Activated CD4-positive, alpha-beta T cell treated with anti-CD3 and anti-CD28 coated beads, Interleukin-2, amount 10 ng/mL, durations not matched to agents 7 days and 5 days (primary cell): ENCODE measurements around the gene WDR1. TPM values are rescaled to one million over a fixed set of nuclear protein-coding genes. Genes with fewer than 3 reads are reported as not detected.

Experiments used
- CTCF ChIA-PET: fragments of 350-600 bp; sonication (Branson Sonifier 250); formaldehyde crosslinking; loops from one replicate; lab custom pipeline; 2021; ENCODE audit warnings: antibody characterized with exemption; lab: Charles Lee
- POLR2A ChIA-PET: fragments of 350-600 bp; sonication (Branson Sonifier 250); formaldehyde crosslinking; loops from one replicate; lab custom pipeline; 2021; ENCODE audit warnings: antibody characterized with exemption; lab: Charles Lee
- DNase-seq: peaks from one replicate; pipeline ENCODE4 v3.0.0-alpha.2; 2020
- H3K27ac Mint-ChIP-seq: one replicate; pipeline ENCODE4 v1.8.0; 2021; ENCODE audit warnings: mild to moderate bottlenecking, moderate library complexity, mixed read lengths
- H3K27me3 Mint-ChIP-seq: one replicate; pipeline ENCODE4 v1.8.0; 2021; ENCODE audit warnings: mixed read lengths
- H3K36me3 Mint-ChIP-seq: one replicate; pipeline ENCODE4 v1.8.0; 2021; ENCODE audit warnings: low read depth, mixed read lengths
- H3K4me1 Mint-ChIP-seq: one replicate; pipeline ENCODE4 v1.8.0; 2021; ENCODE audit warnings: mixed read lengths
- H3K4me3 Mint-ChIP-seq: one replicate; pipeline ENCODE4 v1.8.0; 2021; ENCODE audit warnings: mild to moderate bottlenecking, moderate library complexity, mixed read lengths
- H3K9me3 Mint-ChIP-seq: one replicate; pipeline ENCODE4 v1.8.0; 2021; ENCODE audit warnings: mixed read lengths
- total RNA-seq, 2 experiments: library from RNA; stranded (reverse); gene quantifications; one replicate each; pipeline ENCODE4 v1.2.3, GENCODE V29; 2021

The WDR1 gene
- total RNA-seq, 2 experiments from 2014 or later = 452 to 454 TPM

GRCh38 chr4:10101671-10102473 is 14.7 kb downstream of the WDR1 start:
- Mint-ChIP-seq H3K9me3 (no peaks in the 10 kb centered on the region), H3K36me3 (peaks cover 85% of the 10 kb centered on the region), H3K4me1 (peaks cover 98% of the 10 kb centered on the region), H3K4me3 (no peak overlapping the region), H3K27ac (peak overlapping the region; percentile 81), H3K27me3 (no peaks in the 10 kb centered on the region)
- CTCF ChIA-PET = interaction anchor here (0.8 to 4.8 kb wide), 3 partner anchors 10 to 70 kb away, joined by 3 to 13 read pairs (median 4); no protein-coding TSS in a partner anchor
- no peak for DNase-seq
- POLR2A ChIA-PET = no interaction called here

- Mint-ChIP-seq H3K27ac (peak overlapping the region; percentile 93), H3K4me1 (peaks cover 99% of the 10 kb centered on the region), H3K27me3 (no peaks in the 10 kb centered on the region), H3K9me3 (no peaks in the 10 kb centered on the region), H3K4me3 (peak overlapping the region; percentile 5), H3K36me3 (peaks cover 85% of the 10 kb centered on the region)
- DNase-seq = no peak
- POLR2A ChIA-PET = interaction anchor here (1.0 kb wide), 1 partner anchor 15 kb away, joined by 3 read pairs; no protein-coding TSS in a partner anchor
- CTCF ChIA-PET = interaction anchor here (1.5 to 1.6 kb wide), 2 partner anchors 11 to 19 kb away, joined by 4 read pairs; no protein-coding TSS in a partner anchor
These were observed 15.8 kb downstream of the WDR1 start for GRCh38 chr4:10100734-10101216.

DNA sequence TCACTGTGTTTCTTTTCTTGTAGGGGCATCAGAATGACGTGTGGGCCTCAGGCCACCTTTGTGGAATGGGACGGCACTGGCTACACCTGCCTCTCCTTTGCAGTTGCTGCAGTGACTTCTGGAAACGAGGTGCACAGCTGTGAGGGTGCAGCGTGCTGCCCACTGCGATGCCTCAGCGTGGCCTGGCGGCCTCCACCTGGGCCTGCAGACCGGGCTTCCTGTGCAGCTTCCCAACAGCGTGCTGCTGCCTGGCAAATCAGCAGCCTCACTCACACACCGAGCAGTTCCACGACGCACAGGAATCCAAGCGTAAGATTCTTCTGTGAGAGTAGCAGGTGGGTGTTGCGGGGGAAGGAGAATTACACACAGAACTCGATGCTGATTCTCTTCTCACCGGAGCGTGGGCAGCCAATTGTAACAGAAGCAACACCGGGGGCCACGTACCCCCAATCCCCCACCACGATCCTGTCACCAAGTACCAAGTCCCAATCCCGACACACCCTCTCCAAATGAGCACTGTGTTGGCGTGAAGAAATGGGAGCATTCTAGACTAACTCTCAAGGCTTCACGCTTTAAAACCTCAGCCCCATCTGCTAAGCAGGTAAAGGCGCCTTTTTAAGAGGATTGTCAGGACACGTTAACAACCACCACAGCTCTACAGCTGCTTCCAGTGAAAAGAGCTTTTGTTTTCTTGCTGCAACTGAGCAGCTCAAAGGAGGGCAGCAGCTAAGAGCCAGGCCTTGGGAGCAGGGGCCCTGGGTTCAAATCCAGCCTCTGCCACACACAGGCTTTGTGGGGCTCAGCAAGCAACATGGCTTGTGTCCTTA is 16.9 kb downstream of the WDR1 start:
- H3K27ac Mint-ChIP-seq = peak overlapping the region; percentile 93
- H3K36me3 Mint-ChIP-seq = peaks cover 84% of the 10 kb centered on the region
- POLR2A ChIA-PET = interaction anchor here (1.0 kb wide), 1 partner anchor 14 kb away, joined by 3 read pairs; no protein-coding TSS in a partner anchor
- DNase-seq = peak; percentile 38
- no peaks in the 10 kb centered on the region for H3K27me3 Mint-ChIP-seq
- H3K9me3 Mint-ChIP-seq = no peaks in the 10 kb centered on the region
- peaks cover 99% of the 10 kb centered on the region for H3K4me1 Mint-ChIP-seq
- peak overlapping the region; percentile 5 for H3K4me3 Mint-ChIP-seq
- CTCF ChIA-PET = interaction anchor here (0.9 to 1.5 kb wide), 4 partner anchors 14 to 20 kb away, joined by 3 to 4 read pairs (median 3); no protein-coding TSS in a partner anchor

DNA sequence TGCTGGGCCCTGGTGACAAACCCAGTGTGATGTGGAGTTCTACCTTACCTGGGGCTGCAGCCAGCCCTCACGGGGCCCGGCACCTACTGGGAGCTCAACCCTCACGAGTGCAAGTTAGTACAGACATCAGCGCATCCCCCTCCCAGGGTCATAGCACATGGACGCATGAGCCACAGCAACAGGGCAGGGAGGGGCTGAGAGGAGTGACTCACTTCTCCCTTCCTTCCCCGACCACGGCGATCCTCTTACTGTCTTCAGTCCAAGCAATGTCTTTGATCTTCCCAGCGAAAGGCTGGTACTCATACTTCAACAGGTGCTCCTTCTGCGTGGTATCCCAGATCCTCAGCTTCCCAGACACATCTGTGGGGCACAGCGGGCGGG is 17.8 kb downstream of the WDR1 start:
- Mint-ChIP-seq H3K4me1 (peaks cover 99% of the 10 kb centered on the region), H3K4me3 (no peak overlapping the region), H3K27ac (peak overlapping the region; percentile 93), H3K9me3 (no peaks in the 10 kb centered on the region), H3K36me3 (peaks cover 82% of the 10 kb centered on the region), H3K27me3 (no peaks in the 10 kb centered on the region)
- ChIA-PET POLR2A (no interaction called here), CTCF (interaction anchor here (1.2 kb wide), 1 partner anchor 13 kb away, joined by 3 read pairs; no protein-coding TSS in a partner anchor)
- DNase-seq = no peak

DNA sequence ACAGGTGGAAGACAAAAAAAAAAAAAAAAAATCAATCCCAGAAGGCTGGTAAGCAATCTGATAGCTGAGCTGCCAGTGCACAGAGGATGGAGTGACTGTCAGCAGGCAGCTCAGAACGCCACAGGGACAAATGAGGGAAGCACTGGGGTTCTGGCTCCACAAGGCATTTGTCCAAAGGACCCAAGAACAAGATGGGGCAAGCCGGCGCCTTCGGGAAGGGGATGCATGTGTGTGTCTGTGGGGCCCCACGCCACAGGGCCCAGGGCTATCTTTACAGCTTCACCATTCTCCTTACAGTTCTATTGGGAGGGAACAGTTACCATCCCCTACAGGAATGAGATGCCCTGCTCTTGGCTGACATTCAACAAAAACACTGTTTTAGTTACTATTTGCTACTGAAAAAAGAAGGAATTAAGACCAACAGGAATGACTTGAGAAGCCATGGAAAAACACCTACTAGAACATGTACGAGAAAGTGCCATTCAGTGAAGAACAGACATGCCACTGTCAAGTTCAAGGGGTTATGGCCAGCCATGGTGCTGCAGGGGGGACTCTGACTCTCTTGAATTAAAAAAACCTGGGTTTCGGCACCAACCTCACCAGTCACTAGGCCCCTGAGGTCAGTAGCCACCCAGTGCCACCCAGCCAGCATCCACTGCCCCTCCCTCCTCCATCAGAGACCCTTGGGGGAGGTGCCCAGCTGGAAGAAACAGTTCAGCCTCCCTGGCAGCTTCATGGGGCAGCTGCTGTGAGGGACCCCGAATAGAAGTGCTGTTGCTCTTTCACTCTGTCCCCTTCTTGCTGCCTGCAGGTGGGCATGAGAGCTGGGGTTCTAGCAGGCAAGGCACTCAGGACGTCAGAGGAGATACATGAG is 18.5 kb downstream of the WDR1 start:
- CTCF ChIA-PET = no interaction called here
- H3K36me3 Mint-ChIP-seq = peaks cover 86% of the 10 kb centered on the region

GRCh38 chr4:10096978-10097335 is 19.6 kb downstream of the WDR1 start:
- no peak for DNase-seq
- peak overlapping the region; percentile 33 for H3K4me3 Mint-ChIP-seq
- POLR2A ChIA-PET = no interaction called here
- no peaks in the 10 kb centered on the region for H3K27me3 Mint-ChIP-seq
- peaks cover 86% of the 10 kb centered on the region for H3K36me3 Mint-ChIP-seq
- H3K4me1 Mint-ChIP-seq = peaks cover 99% of the 10 kb centered on the region
- no peaks in the 10 kb centered on the region for H3K9me3 Mint-ChIP-seq
- H3K27ac Mint-ChIP-seq = peak overlapping the region; percentile 93
- CTCF ChIA-PET = interaction anchor here (1.1 to 2.5 kb wide), 7 partner anchors 8 to 71 kb away, joined by 3 to 7 read pairs (median 4); no protein-coding TSS in a partner anchor

More for the DNA sequence above, 18.5 kb downstream of the WDR1 start:
- Mint-ChIP-seq H3K27ac (peak overlapping the region; percentile 93), H3K4me3 (no peak overlapping the region), H3K27me3 (no peaks in the 10 kb centered on the region), H3K4me1 (peaks cover 100% of the 10 kb centered on the region), H3K9me3 (no peaks in the 10 kb centered on the region)
- DNase-seq = no peak
- POLR2A ChIA-PET = no interaction called here

DNA sequence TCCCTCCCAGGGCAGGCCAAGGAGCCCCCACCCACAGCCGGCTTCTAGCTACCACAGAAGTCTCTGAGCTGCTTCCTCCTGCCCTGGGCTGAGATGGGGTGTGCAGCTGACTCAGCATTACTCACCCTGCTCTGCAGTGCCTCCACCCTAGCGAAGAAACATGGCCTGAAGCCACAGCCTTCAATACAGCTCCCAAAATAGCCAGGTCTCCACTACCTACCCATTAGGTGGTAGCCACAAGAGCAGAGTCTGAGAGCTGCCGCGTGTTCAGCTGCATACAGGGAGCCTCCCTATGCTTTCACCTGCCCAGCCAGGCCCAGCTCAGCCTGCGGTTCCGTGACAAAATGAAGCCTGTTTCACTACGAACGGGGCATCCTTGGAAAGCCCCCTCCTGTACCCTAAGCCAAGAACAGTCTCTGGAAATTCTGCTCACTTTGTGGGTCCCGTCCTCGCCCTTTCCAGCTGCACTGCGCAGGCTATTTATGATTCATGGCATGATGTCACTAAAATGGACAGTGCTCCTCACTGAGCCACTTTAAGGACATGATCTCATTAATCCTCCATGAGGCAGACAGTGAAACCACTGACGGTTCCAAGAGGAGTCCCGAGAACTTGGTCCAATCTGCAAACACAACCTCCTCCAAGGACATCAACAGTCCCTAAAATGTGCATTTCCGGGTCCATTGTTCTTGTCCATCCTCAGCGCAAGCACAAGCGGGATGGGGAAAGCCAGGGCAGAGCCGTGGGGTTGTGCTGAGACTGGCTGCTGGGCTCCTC is 20.2 kb downstream of the WDR1 start:
- peak overlapping the region; percentile 33 for H3K4me3 Mint-ChIP-seq
- H3K27me3 Mint-ChIP-seq = no peaks in the 10 kb centered on the region
- CTCF ChIA-PET = interaction anchor here (0.6 to 2.5 kb wide), 10 partner anchors 9 to 166 kb away, joined by 3 to 7 read pairs (median 4); no protein-coding TSS in a partner anchor
- H3K4me1 Mint-ChIP-seq = peaks cover 97% of the 10 kb centered on the region
- peak overlapping the region; percentile 93 for H3K27ac Mint-ChIP-seq
- POLR2A ChIA-PET = interaction anchor here (0.9 to 1.5 kb wide), 2 partner anchors 12 to 21 kb away, joined by 4 to 11 read pairs; partner anchors contain the start of gene WDR1
- peak; percentile 84 for DNase-seq
- H3K36me3 Mint-ChIP-seq = peaks cover 83% of the 10 kb centered on the region
- H3K9me3 Mint-ChIP-seq = no peaks in the 10 kb centered on the region

DNA sequence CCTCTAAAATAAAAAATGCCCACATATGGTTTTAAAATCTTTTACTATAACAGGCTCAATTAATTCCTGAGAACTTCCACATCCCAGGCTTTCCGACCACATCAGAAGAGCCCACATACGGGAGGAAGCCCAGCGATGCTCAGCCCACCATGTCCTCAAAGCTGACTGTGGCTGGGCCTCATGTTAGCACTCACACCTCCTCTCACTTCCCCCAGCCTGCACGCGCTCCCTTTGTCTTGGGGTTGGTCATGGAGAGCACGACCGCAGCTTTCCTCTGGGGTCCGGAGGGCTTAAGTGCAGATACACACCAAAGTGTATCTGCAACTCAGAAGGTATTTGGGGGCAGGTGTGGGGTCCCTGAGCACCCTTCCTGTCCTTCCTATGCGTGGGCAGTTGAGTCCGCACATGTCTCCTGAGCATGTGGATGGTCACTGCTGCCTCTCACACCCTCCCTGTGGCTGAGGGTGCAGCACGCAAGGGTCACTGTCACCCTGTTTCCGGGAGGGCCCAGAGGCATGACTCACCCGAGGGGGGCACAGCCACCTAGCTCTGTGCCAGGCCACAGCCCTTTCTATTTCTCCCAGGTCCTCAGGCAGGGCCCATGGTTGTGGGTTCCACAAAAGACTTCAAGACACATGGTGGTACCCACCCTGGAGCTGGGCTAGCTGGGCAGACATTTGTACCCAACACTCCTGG is 21.2 kb downstream of the WDR1 start:
- peak overlapping the region; percentile 93 for H3K27ac Mint-ChIP-seq
- H3K27me3 Mint-ChIP-seq = no peaks in the 10 kb centered on the region
- no peaks in the 10 kb centered on the region for H3K9me3 Mint-ChIP-seq
- ChIA-PET CTCF (interaction anchor here (0.6 to 2.5 kb wide), 9 partner anchors 8 to 165 kb away, joined by 3 to 7 read pairs (median 4); no protein-coding TSS in a partner anchor), POLR2A (interaction anchor here (0.9 to 1.5 kb wide), 2 partner anchors 13 to 22 kb away, joined by 4 to 11 read pairs; partner anchors contain the start of gene WDR1)
- no peak overlapping the region for H3K4me3 Mint-ChIP-seq
- DNase-seq = no peak
- H3K36me3 Mint-ChIP-seq = peaks cover 85% of the 10 kb centered on the region
- H3K4me1 Mint-ChIP-seq = peaks cover 91% of the 10 kb centered on the region

DNA sequence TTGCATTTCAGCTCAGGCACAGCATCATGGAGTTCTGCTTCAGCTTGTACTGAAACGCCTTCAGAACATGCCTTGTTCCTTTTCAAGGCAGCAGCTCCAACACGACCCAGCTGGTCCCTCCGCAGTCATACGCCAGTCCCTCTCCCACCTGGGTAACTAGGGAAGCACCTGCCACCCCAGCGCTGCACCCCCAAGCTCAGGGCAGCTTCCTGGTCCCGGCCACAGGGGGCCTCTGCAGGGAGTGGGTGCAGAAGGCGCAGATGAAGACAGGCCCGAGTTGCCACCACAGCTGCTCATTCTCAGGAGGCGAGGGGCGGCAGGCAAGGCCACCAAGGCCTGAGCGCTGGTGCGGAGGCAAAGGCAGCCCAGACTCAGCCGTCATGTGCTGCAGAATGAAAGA is 21.8 kb downstream of the WDR1 start:
- Mint-ChIP-seq H3K9me3 (no peaks in the 10 kb centered on the region), H3K4me1 (peaks cover 89% of the 10 kb centered on the region), H3K27me3 (no peaks in the 10 kb centered on the region), H3K36me3 (peaks cover 86% of the 10 kb centered on the region), H3K4me3 (no peak overlapping the region), H3K27ac (peak overlapping the region; percentile 31)
- ChIA-PET POLR2A (interaction anchor here (0.6 kb wide), 1 partner anchor 36 kb away, joined by 3 read pairs; no protein-coding TSS in a partner anchor), CTCF (interaction anchor here (2.5 kb wide), 1 partner anchor 23 kb away, joined by 7 read pairs; no protein-coding TSS in a partner anchor)
- DNase-seq = no peak

DNA sequence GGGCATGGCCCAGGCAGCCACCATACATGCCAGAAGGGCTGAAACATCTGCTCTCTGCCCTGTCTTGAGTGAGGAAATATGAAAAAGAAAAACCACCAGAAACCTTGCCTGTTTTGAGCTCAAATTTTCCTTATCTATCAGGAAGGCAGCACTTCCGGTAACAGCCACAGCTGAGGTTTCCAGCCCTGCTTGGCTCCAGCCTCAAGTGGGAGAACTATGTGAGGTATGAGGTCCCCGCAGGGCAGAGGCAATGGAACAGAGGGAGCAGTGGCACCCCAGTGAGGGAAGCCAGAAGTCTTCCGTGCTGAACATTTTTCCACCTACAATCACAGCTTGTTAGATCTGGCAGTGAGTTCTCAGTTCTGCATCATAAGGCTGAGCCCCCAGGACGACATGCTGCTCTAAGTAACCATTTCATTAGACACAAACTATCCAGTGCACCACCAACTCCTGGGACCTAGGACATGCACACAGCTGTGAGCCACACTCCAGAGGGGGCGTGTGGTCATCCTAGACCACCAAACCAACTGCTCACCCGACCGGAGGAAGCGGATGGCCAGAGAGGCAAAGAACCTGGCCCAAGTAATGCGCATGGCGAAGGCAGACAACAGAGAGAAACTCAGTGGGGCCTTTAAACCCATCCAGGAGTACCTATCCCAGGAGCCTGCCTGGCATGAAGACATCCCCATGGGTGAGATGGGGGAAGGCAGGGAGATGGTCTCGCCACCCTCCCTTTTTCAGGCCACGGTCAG is 22.6 kb downstream of the WDR1 start:
- no peaks in the 10 kb centered on the region for H3K27me3 Mint-ChIP-seq
- DNase-seq = peak; percentile 39
- ChIA-PET POLR2A (interaction anchor here (0.6 kb wide), 1 partner anchor 35 kb away, joined by 3 read pairs; no protein-coding TSS in a partner anchor), CTCF (interaction anchor here (1.0 to 2.5 kb wide), 3 partner anchors 9 to 24 kb away, joined by 3 to 7 read pairs (median 5); no protein-coding TSS in a partner anchor)
- peak overlapping the region; percentile 90 for H3K27ac Mint-ChIP-seq
- peak overlapping the region; percentile 55 for H3K4me3 Mint-ChIP-seq
- H3K4me1 Mint-ChIP-seq = peaks cover 80% of the 10 kb centered on the region
- H3K36me3 Mint-ChIP-seq = peaks cover 82% of the 10 kb centered on the region
- H3K9me3 Mint-ChIP-seq = no peaks in the 10 kb centered on the region
